ENCODE measurements around the gene INVS.

The INVS gene

DNA sequence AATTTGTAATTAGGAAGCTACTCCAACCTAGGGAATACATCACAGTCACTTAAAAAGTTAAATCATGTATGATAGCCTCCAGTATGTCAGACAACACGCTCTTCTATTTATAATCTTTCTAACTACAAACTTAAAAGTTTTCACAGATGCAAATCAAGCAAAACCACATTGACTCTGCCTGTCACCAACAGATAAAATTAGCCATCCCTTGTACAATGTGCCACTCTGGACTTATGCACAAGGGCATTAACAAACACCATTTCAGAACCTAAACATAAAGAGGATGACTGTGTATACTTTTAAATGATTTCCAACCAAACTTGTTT lies 15.0 kb upstream of the INVS start:
- DNase-seq, result peak; percentile 24 to 73 (median 59)
- ChIA-PET POLR2A (no interaction called here), CTCF (interaction anchor here (0.9 to 1.6 kb wide), 4 partner anchors 9 to 32 kb away, joined by 3 to 6 read pairs (median 4); partner anchors contain the start of gene ERP44)
- Histone ChIP-seq H3K4me3 (ENCODE audit: control insufficient read depth in 1 of 7, extremely low read depth in 1 of 7, insufficient read depth in 4 of 7, low read depth in 2 of 7, low read length in 6 of 7) (no peak overlapping the region), H3K4me1 (ENCODE audit: control extremely low read depth in 1 of 4, control insufficient read depth in 4 of 4, insufficient read depth in 4 of 4, low read length in 3 of 4) (peaks cover 10 to 25% (median 18%) of the 10 kb centered on the region in 4 experiments), H3K36me3 (ENCODE audit: control insufficient read depth in 4 of 4, insufficient read depth in 4 of 4, low read length in 3 of 4) (no peaks in the 10 kb centered on the region), H3K9me3 (ENCODE audit: control extremely low read depth in 1 of 5, control insufficient read depth in 4 of 5, insufficient read depth in 2 of 5, low read depth in 1 of 5, low read length in 4 of 5) (no peaks in the 10 kb centered on the region), H3K27ac (ENCODE audit: insufficient read depth in 1 of 2, low read depth in 1 of 2, low read length in 2 of 2, poor library complexity in 1 of 2, severe bottlenecking in 2 of 2) (peak overlapping the region in 1 of 2 experiments; percentile 1), H3K27me3 (replicated peaks in 2 of 5; ENCODE audit: control insufficient read depth in 4 of 5, insufficient read depth in 5 of 5, low read length in 4 of 5) (no peaks in the 10 kb centered on the region)
- 60% methylated on average over 1 of the region's 1 CpG for WGBS (ENCODE audit: insufficient coverage)

DNA sequence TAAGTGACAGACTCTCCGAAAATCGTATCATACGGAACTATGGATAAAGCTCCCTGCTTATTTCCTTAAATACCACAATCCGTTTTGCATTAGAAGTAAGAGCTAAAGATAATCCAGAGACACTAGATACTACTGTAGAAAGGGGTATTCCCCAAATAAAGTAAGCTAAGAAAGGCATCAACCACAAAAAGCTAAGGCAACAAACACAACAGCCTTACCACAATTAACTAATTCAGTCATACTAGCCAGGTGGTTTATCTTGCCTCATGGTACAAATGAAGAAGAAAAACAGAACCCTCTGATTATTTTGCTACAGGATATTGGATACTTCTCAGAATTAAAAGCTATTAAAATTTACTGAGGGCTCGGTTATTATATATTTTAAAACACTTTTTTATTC lies 14.3 kb upstream of the INVS start:
- no peak overlapping the region for H3K4me3 ChIP-seq (ENCODE audit: control insufficient read depth in 1 of 7, extremely low read depth in 1 of 7, insufficient read depth in 4 of 7, low read depth in 2 of 7, low read length in 6 of 7)
- peaks cover 10 to 25% (median 18%) of the 10 kb centered on the region in 4 experiments for H3K4me1 ChIP-seq (ENCODE audit: control extremely low read depth in 1 of 4, control insufficient read depth in 4 of 4, insufficient read depth in 4 of 4, low read length in 3 of 4)
- no peaks in the 10 kb centered on the region for H3K36me3 ChIP-seq (ENCODE audit: control insufficient read depth in 4 of 4, insufficient read depth in 4 of 4, low read length in 3 of 4)
- CTCF ChIA-PET, result interaction anchor here (1.4 to 1.6 kb wide), 2 partner anchors 9 to 13 kb away, joined by 5 to 6 read pairs; partner anchors contain the start of gene ERP44
- H3K27ac ChIP-seq (ENCODE audit: insufficient read depth in 1 of 2, low read depth in 1 of 2, low read length in 2 of 2, poor library complexity in 1 of 2, severe bottlenecking in 2 of 2), result no peak overlapping the region
- no peaks in the 10 kb centered on the region for H3K27me3 ChIP-seq (replicated peaks in 2 of 5; ENCODE audit: control insufficient read depth in 4 of 5, insufficient read depth in 5 of 5, low read length in 4 of 5)
- WGBS (ENCODE audit: insufficient coverage), result 100% methylated on average over 3 of the region's 5 CpGs
- peak in 2 of 3 donors; percentile 77 to 86 for DNase-seq
- H3K9me3 ChIP-seq (ENCODE audit: control extremely low read depth in 1 of 5, control insufficient read depth in 4 of 5, insufficient read depth in 2 of 5, low read depth in 1 of 5, low read length in 4 of 5), result no peaks in the 10 kb centered on the region
- POLR2A ChIA-PET, result no interaction called here

GRCh38 chr9:100086097-100086635 lies 12.9 kb upstream of the INVS start:
- CTCF ChIA-PET, result interaction anchor here (1.1 to 1.6 kb wide), 3 partner anchors 55 to 91 kb away, joined by 3 read pairs; no protein-coding TSS in a partner anchor
- H3K4me1 ChIP-seq (ENCODE audit: control extremely low read depth in 1 of 4, control insufficient read depth in 4 of 4, insufficient read depth in 4 of 4, low read length in 3 of 4), result peaks cover 10 to 25% (median 18%) of the 10 kb centered on the region in 4 experiments
- POLR2A ChIA-PET, result interaction anchor here (0.5 kb wide), 1 partner anchor 244 kb away, joined by 3 read pairs; no protein-coding TSS in a partner anchor
- H3K36me3 ChIP-seq (ENCODE audit: control insufficient read depth in 4 of 4, insufficient read depth in 4 of 4, low read length in 3 of 4), result no peaks in the 10 kb centered on the region
- no peak overlapping the region for H3K4me3 ChIP-seq (ENCODE audit: control insufficient read depth in 1 of 7, extremely low read depth in 1 of 7, insufficient read depth in 4 of 7, low read depth in 2 of 7, low read length in 6 of 7)
- H3K9me3 ChIP-seq (ENCODE audit: control extremely low read depth in 1 of 5, control insufficient read depth in 4 of 5, insufficient read depth in 2 of 5, low read depth in 1 of 5, low read length in 4 of 5), result no peaks in the 10 kb centered on the region
- WGBS (ENCODE audit: insufficient coverage), result 71% methylated on average over 1 of the region's 3 CpGs
- no peak for DNase-seq
- H3K27ac ChIP-seq (ENCODE audit: insufficient read depth in 1 of 2, low read depth in 1 of 2, low read length in 2 of 2, poor library complexity in 1 of 2, severe bottlenecking in 2 of 2), result no peak overlapping the region
- no peaks in the 10 kb centered on the region for H3K27me3 ChIP-seq (replicated peaks in 2 of 5; ENCODE audit: control insufficient read depth in 4 of 5, insufficient read depth in 5 of 5, low read length in 4 of 5)

GRCh38 chr9:100087218-100087617 lies 11.8 kb upstream of the INVS start:
- POLR2A ChIA-PET, result interaction anchor here (1.0 kb wide), 1 partner anchor 11 kb away, joined by 4 read pairs; no protein-coding TSS in a partner anchor
- no CpG with 5 or more reads among the region's 1 CpG for WGBS (ENCODE audit: insufficient coverage)
- Histone ChIP-seq H3K27ac (ENCODE audit: insufficient read depth in 1 of 2, low read depth in 1 of 2, low read length in 2 of 2, poor library complexity in 1 of 2, severe bottlenecking in 2 of 2) (no peak overlapping the region), H3K27me3 (replicated peaks in 2 of 5; ENCODE audit: control insufficient read depth in 4 of 5, insufficient read depth in 5 of 5, low read length in 4 of 5) (no peaks in the 10 kb centered on the region), H3K36me3 (ENCODE audit: control insufficient read depth in 4 of 4, insufficient read depth in 4 of 4, low read length in 3 of 4) (no peaks in the 10 kb centered on the region), H3K4me1 (ENCODE audit: control extremely low read depth in 1 of 4, control insufficient read depth in 4 of 4, insufficient read depth in 4 of 4, low read length in 3 of 4) (peaks cover 10 to 25% (median 18%) of the 10 kb centered on the region in 4 experiments), H3K9me3 (ENCODE audit: control extremely low read depth in 1 of 5, control insufficient read depth in 4 of 5, insufficient read depth in 2 of 5, low read depth in 1 of 5, low read length in 4 of 5) (no peaks in the 10 kb centered on the region), H3K4me3 (ENCODE audit: control insufficient read depth in 1 of 7, extremely low read depth in 1 of 7, insufficient read depth in 4 of 7, low read depth in 2 of 7, low read length in 6 of 7) (peak overlapping the region in 1 of 7 experiments; percentile 17)
- DNase-seq, result peak; percentile 74 to 91 (median 89)
- CTCF ChIA-PET, result interaction anchor here (1.0 to 1.6 kb wide), 6 partner anchors 11 to 92 kb away, joined by 3 to 4 read pairs (median 3); partner anchors contain the start of genes ERP44 and INVS

- no peak overlapping the region for H3K27ac ChIP-seq (ENCODE audit: insufficient read depth in 1 of 2, low read depth in 1 of 2, low read length in 2 of 2, poor library complexity in 1 of 2, severe bottlenecking in 2 of 2)
- DNase-seq, result no peak
- ChIA-PET CTCF (no interaction called here), POLR2A (no interaction called here)
- peak overlapping the region in 1 of 7 experiments; percentile 29 for H3K4me3 ChIP-seq (ENCODE audit: control insufficient read depth in 1 of 7, extremely low read depth in 1 of 7, insufficient read depth in 4 of 7, low read depth in 2 of 7, low read length in 6 of 7)
- no peaks in the 10 kb centered on the region for H3K9me3 ChIP-seq (ENCODE audit: control extremely low read depth in 1 of 5, control insufficient read depth in 4 of 5, insufficient read depth in 2 of 5, low read depth in 1 of 5, low read length in 4 of 5)
- 67% methylated on average over 2 of the region's 4 CpGs for WGBS (ENCODE audit: insufficient coverage)
- no peaks in the 10 kb centered on the region for H3K27me3 ChIP-seq (replicated peaks in 2 of 5; ENCODE audit: control insufficient read depth in 4 of 5, insufficient read depth in 5 of 5, low read length in 4 of 5)
- no peaks in the 10 kb centered on the region for H3K36me3 ChIP-seq (ENCODE audit: control insufficient read depth in 4 of 4, insufficient read depth in 4 of 4, low read length in 3 of 4)
- H3K4me1 ChIP-seq (ENCODE audit: control extremely low read depth in 1 of 4, control insufficient read depth in 4 of 4, insufficient read depth in 4 of 4, low read length in 3 of 4), result peaks cover 10 to 25% (median 18%) of the 10 kb centered on the region in 4 experiments
Observed at GRCh38 chr9:100088202-100088601, 10.8 kb upstream of the INVS start.

DNA sequence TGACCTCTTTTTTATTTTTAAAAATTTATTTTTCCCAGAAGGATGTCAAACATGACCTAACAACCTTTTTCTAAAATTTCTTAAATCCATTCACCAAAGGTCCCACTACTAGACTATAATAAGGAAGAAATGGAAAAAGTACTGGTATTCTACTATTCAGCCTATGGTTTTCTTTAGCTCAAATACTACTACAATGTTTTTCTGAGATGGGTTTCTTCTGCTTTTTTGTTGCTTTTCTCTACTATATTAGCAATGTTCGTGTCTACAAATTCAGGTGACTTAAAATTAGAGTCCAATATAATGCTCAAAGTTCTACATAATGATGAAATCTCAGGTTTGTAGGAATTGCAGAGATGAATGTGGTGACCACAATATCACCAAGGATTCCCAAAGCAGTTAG lies 8.2 kb upstream of the INVS start:
- WGBS (ENCODE audit: insufficient coverage), result no CpG with 5 or more reads among the region's 1 CpG
- H3K9me3 ChIP-seq (ENCODE audit: control extremely low read depth in 1 of 5, control insufficient read depth in 4 of 5, insufficient read depth in 2 of 5, low read depth in 1 of 5, low read length in 4 of 5), result no peaks in the 10 kb centered on the region
- no peak overlapping the region for H3K27ac ChIP-seq (ENCODE audit: insufficient read depth in 1 of 2, low read depth in 1 of 2, low read length in 2 of 2, poor library complexity in 1 of 2, severe bottlenecking in 2 of 2)
- H3K4me3 ChIP-seq (ENCODE audit: control insufficient read depth in 1 of 7, extremely low read depth in 1 of 7, insufficient read depth in 4 of 7, low read depth in 2 of 7, low read length in 6 of 7), result no peak overlapping the region
- H3K36me3 ChIP-seq (ENCODE audit: control insufficient read depth in 4 of 4, insufficient read depth in 4 of 4, low read length in 3 of 4), result no peaks in the 10 kb centered on the region
- H3K27me3 ChIP-seq (replicated peaks in 2 of 5; ENCODE audit: control insufficient read depth in 4 of 5, insufficient read depth in 5 of 5, low read length in 4 of 5), result no peaks in the 10 kb centered on the region
- no peak for DNase-seq
- CTCF ChIA-PET, result interaction anchor here (0.6 to 1.1 kb wide), 3 partner anchors 11 to 804 kb away, joined by 4 read pairs; no protein-coding TSS in a partner anchor
- peaks cover 8 to 22% (median 9%) of the 10 kb centered on the region in 4 experiments for H3K4me1 ChIP-seq (ENCODE audit: control extremely low read depth in 1 of 4, control insufficient read depth in 4 of 4, insufficient read depth in 4 of 4, low read length in 3 of 4)
- POLR2A ChIA-PET, result no interaction called here

DNA sequence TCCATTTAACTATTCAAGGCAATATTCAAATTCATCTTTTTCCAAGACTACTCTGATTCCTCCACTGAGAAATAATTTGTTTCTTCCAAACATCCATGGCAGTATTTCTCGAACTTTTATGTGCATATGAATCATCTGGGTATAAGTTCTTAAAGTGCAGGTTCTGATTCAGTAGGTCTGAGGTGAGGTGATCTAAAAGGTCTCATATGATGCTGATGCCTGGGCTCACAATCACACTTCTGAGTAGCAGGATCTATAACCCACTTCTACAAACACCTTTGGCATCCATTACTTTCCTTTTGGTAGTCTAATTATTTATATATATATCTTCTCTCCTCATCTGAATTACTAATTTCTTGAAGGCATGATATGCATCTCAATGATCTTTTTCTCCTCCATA lies 7.4 kb upstream of the INVS start:
- Histone ChIP-seq H3K4me3 (ENCODE audit: control insufficient read depth in 1 of 7, extremely low read depth in 1 of 7, insufficient read depth in 4 of 7, low read depth in 2 of 7, low read length in 6 of 7) (no peak overlapping the region), H3K27me3 (replicated peaks in 2 of 5; ENCODE audit: control insufficient read depth in 4 of 5, insufficient read depth in 5 of 5, low read length in 4 of 5) (no peaks in the 10 kb centered on the region), H3K36me3 (ENCODE audit: control insufficient read depth in 4 of 4, insufficient read depth in 4 of 4, low read length in 3 of 4) (no peaks in the 10 kb centered on the region), H3K4me1 (ENCODE audit: control extremely low read depth in 1 of 4, control insufficient read depth in 4 of 4, insufficient read depth in 4 of 4, low read length in 3 of 4) (peaks cover 7 to 19% (median 10%) of the 10 kb centered on the region in 4 experiments), H3K9me3 (ENCODE audit: control extremely low read depth in 1 of 5, control insufficient read depth in 4 of 5, insufficient read depth in 2 of 5, low read depth in 1 of 5, low read length in 4 of 5) (no peaks in the 10 kb centered on the region), H3K27ac (ENCODE audit: insufficient read depth in 1 of 2, low read depth in 1 of 2, low read length in 2 of 2, poor library complexity in 1 of 2, severe bottlenecking in 2 of 2) (no peak overlapping the region)
- no CpG with 5 or more reads among the region's 1 CpG for WGBS (ENCODE audit: insufficient coverage)
- no peak for DNase-seq
- ChIA-PET POLR2A (no interaction called here), CTCF (no interaction called here)

Measured in common myeloid progenitor, CD34-positive (primary cell).